DOHH2 (cell line): ENCODE data around the gene RANBP6.
A peak's percentile ranks its signal among the peaks of the same experiment; 100 is the strongest.

Experiments
- EZH2phosphoT487 ChIP-seq: fragments of 200-600 bp; sonication (generic); IDR thresholded peaks from 2 replicates; pipeline ENCODE4 v1.6.1; 2017; ENCODE audit warnings: borderline replicate concordance, mild to moderate bottlenecking, antibody characterized with exemption, low read length, moderate library complexity, mixed read lengths
- TF ChIP-seq, protein P1 (sequence below): fragments of 200-600 bp; sonication (generic); IDR thresholded peaks from one replicate; pipeline ENCODE4 v1.5.1; 2014; ENCODE audit warnings: antibody characterized with exemption, mild to moderate bottlenecking, low read depth, low read length; ENCODE audit not compliant: poor library complexity, severe bottlenecking

DNA sequence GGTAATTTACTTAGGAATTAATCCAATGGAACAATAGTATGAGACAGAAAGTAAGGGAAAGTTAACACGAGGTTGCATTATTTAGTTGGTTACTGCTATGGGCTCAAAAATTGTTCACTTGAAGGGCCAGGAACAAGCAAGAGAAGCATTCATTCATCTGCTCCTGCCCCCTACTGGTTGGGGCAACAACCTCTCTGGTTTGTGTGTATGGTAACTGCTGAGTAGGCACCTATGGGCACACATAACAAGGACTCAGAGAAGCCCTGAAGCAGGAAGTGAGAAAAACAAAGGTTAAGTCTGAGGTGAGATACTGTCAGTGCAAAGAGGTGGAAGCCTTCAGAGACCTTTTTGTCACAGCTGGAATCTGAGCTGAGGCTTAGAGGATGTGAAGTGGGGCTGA is 34.4 kb upstream of the RANBP6 start:
- TF ChIP-seq, protein P1, sequence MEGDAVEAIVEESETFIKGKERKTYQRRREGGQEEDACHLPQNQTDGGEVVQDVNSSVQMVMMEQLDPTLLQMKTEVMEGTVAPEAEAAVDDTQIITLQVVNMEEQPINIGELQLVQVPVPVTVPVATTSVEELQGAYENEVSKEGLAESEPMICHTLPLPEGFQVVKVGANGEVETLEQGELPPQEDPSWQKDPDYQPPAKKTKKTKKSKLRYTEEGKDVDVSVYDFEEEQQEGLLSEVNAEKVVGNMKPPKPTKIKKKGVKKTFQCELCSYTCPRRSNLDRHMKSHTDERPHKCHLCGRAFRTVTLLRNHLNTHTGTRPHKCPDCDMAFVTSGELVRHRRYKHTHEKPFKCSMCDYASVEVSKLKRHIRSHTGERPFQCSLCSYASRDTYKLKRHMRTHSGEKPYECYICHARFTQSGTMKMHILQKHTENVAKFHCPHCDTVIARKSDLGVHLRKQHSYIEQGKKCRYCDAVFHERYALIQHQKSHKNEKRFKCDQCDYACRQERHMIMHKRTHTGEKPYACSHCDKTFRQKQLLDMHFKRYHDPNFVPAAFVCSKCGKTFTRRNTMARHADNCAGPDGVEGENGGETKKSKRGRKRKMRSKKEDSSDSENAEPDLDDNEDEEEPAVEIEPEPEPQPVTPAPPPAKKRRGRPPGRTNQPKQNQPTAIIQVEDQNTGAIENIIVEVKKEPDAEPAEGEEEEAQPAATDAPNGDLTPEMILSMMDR: peak; percentile 59
- no peak for TF ChIP-seq EZH2phosphoT487
